IMR-90 (cell line): ENCODE results near the gene NBPF1.
"Not testable (repeated sequence)": the region's sequence is repeated elsewhere in the genome, so short reads cannot be mapped to it uniquely, and the experiment has no call there.

ENCODE experiments used
- BHLHE40 ChIP-seq: fragments of 150-350 bp; IDR thresholded peaks from 2 replicates; pipeline ENCODE4 v1.6.1; 2016; ENCODE audit warnings: mild to moderate bottlenecking, low read depth, low read length
- CTCF ChIP-seq: conservative IDR thresholded peaks from 2 replicates; pipeline ENCODE4 v1.5.1; 2012; ENCODE audit warnings: mild to moderate bottlenecking, low read depth, low read length, improper control_type of control experiment
- ELK1 ChIP-seq: fragments of 150-350 bp; IDR thresholded peaks from 2 replicates; pipeline ENCODE4 v1.6.1; 2016; ENCODE audit warnings: low read depth, mild to moderate bottlenecking, low read length, moderate library complexity, borderline replicate concordance
- FOS ChIP-seq: fragments of 150-350 bp; IDR thresholded peaks from 2 replicates; pipeline ENCODE4 v1.6.1; 2016; ENCODE audit warnings: low read depth, low read length
- MAZ ChIP-seq: IDR thresholded peaks from 2 replicates; pipeline ENCODE4 v1.6.1; 2012; ENCODE audit warnings: low read depth, mild to moderate bottlenecking, low read length, improper control_type of control experiment, moderate library complexity, borderline replicate concordance
- MXI1 ChIP-seq: IDR thresholded peaks from 2 replicates; pipeline ENCODE4 v1.6.1; 2012; ENCODE audit warnings: low read depth, mild to moderate bottlenecking, low read length, moderate library complexity, borderline replicate concordance
- POLR2A ChIP-seq: IDR thresholded peaks from 2 replicates; pipeline ENCODE4 v1.6.1; 2012; ENCODE audit warnings: mild to moderate bottlenecking, low read depth, low read length
- RFX5 ChIP-seq: IDR thresholded peaks from 2 replicates; pipeline ENCODE4 v1.8.0; 2012; ENCODE audit warnings: low read depth, mild to moderate bottlenecking, low read length, moderate library complexity
- SMC3 ChIP-seq: fragments of 150-350 bp; IDR thresholded peaks from 2 replicates; pipeline ENCODE4 v1.6.1; 2016; ENCODE audit warnings: low read depth, mild to moderate bottlenecking, antibody characterized with exemption, low read length, moderate library complexity

GRCh38 chr1:16637941-16638778 lies 24.8 kb upstream of the NBPF1 start:
- not testable (repeated sequence) for TF ChIP-seq CTCF, POLR2A, FOS, SMC3, MAZ, MXI1, BHLHE40, ELK1, RFX5
